WTC11 (cell line): Measurements from ENCODE around the gene KLHL26.

Source experiments
- CREM ChIP-seq: sonication (generic); formaldehyde crosslinking; IDR thresholded peaks from 2 replicates; pipeline ENCODE4 v1.8.1; 2022; ENCODE audit warnings: mild to moderate bottlenecking, missing genetic modification reagents, moderate library complexity
- FOXP1 ChIP-seq: sonication (generic); formaldehyde crosslinking; IDR thresholded peaks from 2 replicates; pipeline ENCODE4 v1.8.0; 2022; ENCODE audit warnings: missing genetic modification reagents, mild to moderate bottlenecking, moderate library complexity, borderline replicate concordance
- HMGA2 ChIP-seq: fragments of 250-450 bp; sonication (Bioruptor Pico); IDR thresholded peaks from 2 replicates; pipeline ENCODE4 v1.4.0; 2021; ENCODE audit warnings: mild to moderate bottlenecking, moderate library complexity
- SMAD3 ChIP-seq: sonication (generic); formaldehyde crosslinking; IDR thresholded peaks from 2 replicates; pipeline ENCODE4 v1.8.0; 2022; ENCODE audit warnings: missing genetic modification reagents, mild to moderate bottlenecking, borderline replicate concordance
- SOX15 ChIP-seq: fragments of 250-450 bp; sonication (Bioruptor Pico); IDR thresholded peaks from 2 replicates; pipeline ENCODE4 v1.9.0; 2021; ENCODE audit warnings: mild to moderate bottlenecking
- TCF7 ChIP-seq: sonication (generic); formaldehyde crosslinking; IDR thresholded peaks from 2 replicates; pipeline ENCODE4 v1.8.0; 2022; ENCODE audit warnings: mild to moderate bottlenecking, low read depth, missing genetic modification reagents, moderate library complexity
- ZBTB21 ChIP-seq: sonication (generic); formaldehyde crosslinking; IDR thresholded peaks from 2 replicates; pipeline ENCODE4 v1.8.1; 2023; ENCODE audit warnings: mild to moderate bottlenecking, missing genetic modification reagents, borderline replicate concordance
- ZNF121 ChIP-seq: sonication (generic); formaldehyde crosslinking; IDR thresholded peaks from 2 replicates; pipeline ENCODE4 v1.8.0; 2023; ENCODE audit warnings: missing genetic modification reagents
- TF ChIP-seq, protein P1 (sequence below): fragments of 200-600 bp; IDR thresholded peaks from 2 replicates; pipeline ENCODE4 v1.8.0; 2022; ENCODE audit warnings: antibody characterized with exemption
- TF ChIP-seq, protein P2 (sequence below): sonication (generic); formaldehyde crosslinking; IDR thresholded peaks from 2 replicates; pipeline ENCODE4 v1.8.1; 2022; ENCODE audit warnings: missing genetic modification reagents, borderline replicate concordance
- TF ChIP-seq, protein P3 (sequence below): sonication (generic); formaldehyde crosslinking; conservative IDR thresholded peaks from 2 replicates; pipeline ENCODE4 v1.8.1; 2022; ENCODE audit warnings: mild to moderate bottlenecking, missing genetic modification reagents
- TF ChIP-seq, protein P4 (sequence below): sonication (generic); formaldehyde crosslinking; conservative IDR thresholded peaks from 2 replicates; pipeline ENCODE4 v1.8.1; 2023; ENCODE audit warnings: mild to moderate bottlenecking, low read depth, missing genetic modification reagents, moderate library complexity

DNA sequence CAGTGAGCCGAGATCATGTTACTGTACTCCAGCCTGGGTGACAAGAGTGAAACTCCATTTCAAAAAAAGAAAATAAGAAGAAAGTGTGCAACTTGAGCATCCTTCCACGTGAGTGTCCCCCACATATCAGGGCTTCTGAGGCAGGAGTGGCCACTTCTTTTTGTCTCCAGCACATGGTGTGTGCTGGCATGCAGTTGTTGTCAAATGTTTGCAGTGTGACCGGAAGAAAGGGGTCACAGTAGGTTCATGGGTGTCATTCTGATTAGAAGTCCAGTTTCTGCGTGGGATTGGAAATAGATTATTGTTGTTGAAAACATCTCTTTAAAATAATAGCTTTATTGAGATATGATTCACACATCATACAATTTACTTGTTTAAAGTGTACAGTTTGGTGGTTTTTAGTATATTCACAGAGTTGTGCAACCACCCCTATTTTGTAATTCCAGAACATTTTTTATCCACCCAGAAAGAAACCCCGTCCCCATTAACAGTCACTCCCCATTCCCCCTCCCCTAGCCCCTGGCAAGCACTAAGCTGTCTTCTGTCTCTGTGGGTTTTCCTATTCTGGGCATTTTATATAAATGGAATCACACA, 48.9 kb downstream of the KLHL26 start:
- TF ChIP-seq, protein P1, sequence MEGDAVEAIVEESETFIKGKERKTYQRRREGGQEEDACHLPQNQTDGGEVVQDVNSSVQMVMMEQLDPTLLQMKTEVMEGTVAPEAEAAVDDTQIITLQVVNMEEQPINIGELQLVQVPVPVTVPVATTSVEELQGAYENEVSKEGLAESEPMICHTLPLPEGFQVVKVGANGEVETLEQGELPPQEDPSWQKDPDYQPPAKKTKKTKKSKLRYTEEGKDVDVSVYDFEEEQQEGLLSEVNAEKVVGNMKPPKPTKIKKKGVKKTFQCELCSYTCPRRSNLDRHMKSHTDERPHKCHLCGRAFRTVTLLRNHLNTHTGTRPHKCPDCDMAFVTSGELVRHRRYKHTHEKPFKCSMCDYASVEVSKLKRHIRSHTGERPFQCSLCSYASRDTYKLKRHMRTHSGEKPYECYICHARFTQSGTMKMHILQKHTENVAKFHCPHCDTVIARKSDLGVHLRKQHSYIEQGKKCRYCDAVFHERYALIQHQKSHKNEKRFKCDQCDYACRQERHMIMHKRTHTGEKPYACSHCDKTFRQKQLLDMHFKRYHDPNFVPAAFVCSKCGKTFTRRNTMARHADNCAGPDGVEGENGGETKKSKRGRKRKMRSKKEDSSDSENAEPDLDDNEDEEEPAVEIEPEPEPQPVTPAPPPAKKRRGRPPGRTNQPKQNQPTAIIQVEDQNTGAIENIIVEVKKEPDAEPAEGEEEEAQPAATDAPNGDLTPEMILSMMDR = no peak
- TF ChIP-seq TCF7 (CRISPR knock-in tag) (no peak), SOX15 (CRISPR knock-in tag) (no peak), FOXP1 (CRISPR knock-in tag) (no peak), SMAD3 (CRISPR knock-in tag) (no peak), ZBTB21 (CRISPR knock-in tag) (no peak), CREM (CRISPR knock-in tag) (no peak), HMGA2 (CRISPR knock-in tag) (no peak), ZNF121 (no peak)
- TF ChIP-seq, protein P2, sequence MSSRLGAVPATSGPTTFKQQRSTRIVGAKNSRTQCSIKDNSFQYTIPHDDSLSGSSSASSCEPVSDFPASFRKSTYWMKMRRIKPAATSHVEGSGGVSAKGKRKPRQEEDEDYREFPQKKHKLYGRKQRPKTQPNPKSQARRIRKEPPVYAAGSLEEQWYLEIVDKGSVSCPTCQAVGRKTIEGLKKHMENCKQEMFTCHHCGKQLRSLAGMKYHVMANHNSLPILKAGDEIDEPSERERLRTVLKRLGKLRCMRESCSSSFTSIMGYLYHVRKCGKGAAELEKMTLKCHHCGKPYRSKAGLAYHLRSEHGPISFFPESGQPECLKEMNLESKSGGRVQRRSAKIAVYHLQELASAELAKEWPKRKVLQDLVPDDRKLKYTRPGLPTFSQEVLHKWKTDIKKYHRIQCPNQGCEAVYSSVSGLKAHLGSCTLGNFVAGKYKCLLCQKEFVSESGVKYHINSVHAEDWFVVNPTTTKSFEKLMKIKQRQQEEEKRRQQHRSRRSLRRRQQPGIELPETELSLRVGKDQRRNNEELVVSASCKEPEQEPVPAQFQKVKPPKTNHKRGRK (CRISPR knock-in tag) = no peak
- TF ChIP-seq, protein P3, sequence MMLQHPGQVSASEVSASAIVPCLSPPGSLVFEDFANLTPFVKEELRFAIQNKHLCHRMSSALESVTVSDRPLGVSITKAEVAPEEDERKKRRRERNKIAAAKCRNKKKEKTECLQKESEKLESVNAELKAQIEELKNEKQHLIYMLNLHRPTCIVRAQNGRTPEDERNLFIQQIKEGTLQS (CRISPR knock-in tag) = no peak
- TF ChIP-seq, protein P4, sequence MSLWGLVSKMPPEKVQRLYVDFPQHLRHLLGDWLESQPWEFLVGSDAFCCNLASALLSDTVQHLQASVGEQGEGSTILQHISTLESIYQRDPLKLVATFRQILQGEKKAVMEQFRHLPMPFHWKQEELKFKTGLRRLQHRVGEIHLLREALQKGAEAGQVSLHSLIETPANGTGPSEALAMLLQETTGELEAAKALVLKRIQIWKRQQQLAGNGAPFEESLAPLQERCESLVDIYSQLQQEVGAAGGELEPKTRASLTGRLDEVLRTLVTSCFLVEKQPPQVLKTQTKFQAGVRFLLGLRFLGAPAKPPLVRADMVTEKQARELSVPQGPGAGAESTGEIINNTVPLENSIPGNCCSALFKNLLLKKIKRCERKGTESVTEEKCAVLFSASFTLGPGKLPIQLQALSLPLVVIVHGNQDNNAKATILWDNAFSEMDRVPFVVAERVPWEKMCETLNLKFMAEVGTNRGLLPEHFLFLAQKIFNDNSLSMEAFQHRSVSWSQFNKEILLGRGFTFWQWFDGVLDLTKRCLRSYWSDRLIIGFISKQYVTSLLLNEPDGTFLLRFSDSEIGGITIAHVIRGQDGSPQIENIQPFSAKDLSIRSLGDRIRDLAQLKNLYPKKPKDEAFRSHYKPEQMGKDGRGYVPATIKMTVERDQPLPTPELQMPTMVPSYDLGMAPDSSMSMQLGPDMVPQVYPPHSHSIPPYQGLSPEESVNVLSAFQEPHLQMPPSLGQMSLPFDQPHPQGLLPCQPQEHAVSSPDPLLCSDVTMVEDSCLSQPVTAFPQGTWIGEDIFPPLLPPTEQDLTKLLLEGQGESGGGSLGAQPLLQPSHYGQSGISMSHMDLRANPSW (CRISPR knock-in tag) = no peak
